RWPE2 (cell line): ENCODE measurements around the gene HELZ.
A peak's percentile ranks its signal among the peaks of the same experiment; 100 is the strongest.

Experiments used
- ATAC-seq: fragments of 200-7000 bp; cut with Tn5 transposase; 3 replicates; pipeline ENCODE4 v1.9.1; 2021; ENCODE audit warnings: low read depth
- DNase-seq: peaks from one replicate; pipeline ENCODE4 v3.0.0-alpha.2; 2020; ENCODE audit warnings: low spot score
- H3K27ac ChIP-seq: fragments of 450-650 bp; 2 replicates; pipeline ENCODE4 v1.5.1; 2017; ENCODE audit warnings: mild to moderate bottlenecking; ENCODE audit not compliant: poor library complexity, severe bottlenecking
- H3K27me3 ChIP-seq: fragments of 250-450 bp; sonication (Bioruptor Pico); 2 replicates; pipeline ENCODE4 v1.5.1; 2021; ENCODE audit warnings: mild to moderate bottlenecking, moderate library complexity; ENCODE audit not compliant: insufficient read depth, poor library complexity, severe bottlenecking
- H3K36me3 ChIP-seq: fragments of 250-450 bp; sonication (Bioruptor Pico); 2 replicates; pipeline ENCODE4 v1.5.1; 2020; ENCODE audit warnings: low read depth, mild to moderate bottlenecking, moderate library complexity
- H3K4me1 ChIP-seq: fragments of 250-450 bp; sonication (Bioruptor Pico); 2 replicates; pipeline ENCODE4 v1.5.1; 2021; ENCODE audit warnings: mild to moderate bottlenecking, moderate library complexity; ENCODE audit not compliant: insufficient read depth, poor library complexity, severe bottlenecking
- H3K4me3 ChIP-seq: fragments of 250-450 bp; sonication (Bioruptor Pico); 2 replicates; pipeline ENCODE4 v1.5.1; 2021; ENCODE audit warnings: mild to moderate bottlenecking, moderate library complexity; ENCODE audit not compliant: severe bottlenecking
- H3K9me3 ChIP-seq: fragments of 250-450 bp; sonication (Bioruptor Pico); 2 replicates; pipeline ENCODE4 v1.5.1; 2021; ENCODE audit warnings: mild to moderate bottlenecking, moderate library complexity; ENCODE audit not compliant: severe bottlenecking
- CTCF ChIP-seq: fragments of 450-650 bp; IDR thresholded peaks from one replicate; pipeline ENCODE4 v1.5.1; 2017; ENCODE audit warnings: mild to moderate bottlenecking, moderate library complexity; ENCODE audit not compliant: poor library complexity, severe bottlenecking

Gene HELZ

GRCh38 chr17:67247416-67247900 lies 2.5 kb upstream of the HELZ start:
- no peak for DNase-seq
- ATAC-seq, result no peak
- no peaks in the 10 kb centered on the region for H3K27me3 ChIP-seq
- H3K4me3 ChIP-seq, result no peak overlapping the region
- H3K4me1 ChIP-seq, result peaks cover 25% of the 10 kb centered on the region
- no peak for TF ChIP-seq CTCF
- peaks cover 16% of the 10 kb centered on the region for H3K36me3 ChIP-seq
- H3K27ac ChIP-seq, result peak overlapping the region; percentile 99
- H3K9me3 ChIP-seq, result no peaks in the 10 kb centered on the region

DNA sequence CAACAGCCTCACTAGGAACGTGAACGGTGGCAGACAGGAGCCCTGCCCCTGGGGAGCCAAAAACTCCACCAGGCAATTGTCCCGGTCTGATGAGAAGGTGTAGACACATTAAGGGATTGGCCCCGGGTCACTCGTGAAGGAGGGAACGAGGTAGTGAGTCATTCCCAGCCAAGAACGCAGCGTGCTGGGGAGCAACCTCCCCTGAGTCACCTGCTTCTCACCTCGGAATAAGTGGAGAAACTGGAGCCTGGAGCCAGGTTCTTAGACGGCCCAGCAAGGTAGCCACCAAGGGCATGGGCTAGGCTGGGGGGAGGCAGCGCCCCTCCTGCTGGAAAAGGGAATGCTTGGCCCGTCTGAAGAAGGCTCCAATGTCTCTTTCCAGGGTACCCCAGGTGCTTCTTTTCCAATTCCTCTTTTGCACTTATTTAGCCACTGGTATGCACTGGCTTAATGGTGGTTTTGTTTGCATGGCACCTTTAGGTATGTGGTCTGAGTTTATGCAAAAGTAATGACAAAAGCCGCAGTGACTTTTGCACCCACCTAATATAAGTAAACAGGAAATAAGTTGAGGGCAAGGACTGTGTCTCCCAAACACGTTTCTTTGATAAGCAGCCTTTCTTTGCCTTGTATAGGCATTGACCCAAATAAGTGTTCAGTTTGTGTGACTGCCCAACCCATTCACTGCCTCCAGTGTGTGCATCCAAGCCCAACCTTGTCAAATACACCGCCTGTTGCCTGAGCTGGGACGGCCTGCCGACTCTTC lies 1.8 kb upstream of the HELZ start:
- peak; percentile 87 for ATAC-seq
- Histone ChIP-seq H3K27ac (peak overlapping the region; percentile 99), H3K9me3 (no peaks in the 10 kb centered on the region), H3K27me3 (no peaks in the 10 kb centered on the region), H3K36me3 (peaks cover 17% of the 10 kb centered on the region), H3K4me1 (peaks cover 22% of the 10 kb centered on the region), H3K4me3 (peak overlapping the region; percentile 95)
- no peak for TF ChIP-seq CTCF
- DNase-seq, result peak; percentile 97

DNA sequence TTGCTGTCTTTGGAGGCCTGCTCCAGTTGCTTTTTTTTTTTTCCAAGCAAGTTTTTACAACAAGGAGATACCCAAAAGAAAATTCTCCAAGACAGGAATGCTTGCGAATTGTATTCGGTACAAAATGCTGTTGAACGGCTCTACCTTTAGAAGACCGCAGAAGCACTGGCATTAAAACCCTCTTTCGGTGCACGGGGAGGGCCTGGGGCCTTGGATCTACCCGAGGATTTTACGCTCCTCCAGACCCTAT lies 1.3 kb upstream of the HELZ start:
- DNase-seq (no peak), ATAC-seq (no peak)
- Histone ChIP-seq H3K27ac (peak overlapping the region; percentile 99), H3K27me3 (no peaks in the 10 kb centered on the region), H3K4me3 (peak overlapping the region; percentile 95), H3K36me3 (peaks cover 22% of the 10 kb centered on the region), H3K9me3 (no peaks in the 10 kb centered on the region), H3K4me1 (peaks cover 27% of the 10 kb centered on the region)
- TF ChIP-seq CTCF, result no peak

DNA sequence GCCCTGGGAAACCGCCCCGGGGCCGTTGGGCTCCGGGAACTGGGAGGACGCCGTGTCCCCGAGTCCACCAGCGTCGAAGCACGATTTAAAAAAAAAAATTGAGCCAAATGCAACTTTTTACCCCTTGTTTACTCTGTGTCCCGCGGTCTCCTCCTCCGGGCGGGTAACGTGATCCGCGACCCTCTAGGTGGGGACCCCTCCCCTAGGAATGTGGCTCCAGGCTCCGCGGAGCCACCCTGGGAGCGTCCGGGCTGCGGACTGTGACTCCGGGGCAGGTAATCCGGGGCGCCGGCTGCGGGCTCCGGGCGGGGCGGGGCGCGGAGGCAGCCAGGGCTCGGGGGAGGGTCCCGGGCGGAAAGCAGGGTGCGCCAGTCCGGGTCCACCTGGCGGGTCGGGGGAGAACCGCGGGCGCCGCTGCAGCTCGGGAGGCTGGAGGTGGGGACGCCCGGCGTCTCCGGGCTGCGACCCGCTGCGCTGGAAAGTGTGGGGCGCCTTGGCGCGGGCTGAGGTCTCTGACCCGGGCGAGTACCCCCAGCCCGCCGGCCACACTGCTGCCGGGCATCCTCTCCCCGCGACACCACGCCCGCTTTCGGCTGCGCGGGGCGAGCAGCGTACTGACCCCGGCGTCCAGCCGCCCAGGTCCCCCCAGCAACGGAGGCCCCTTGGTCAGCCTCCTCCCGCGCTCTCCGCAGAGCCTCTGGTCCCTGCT lies 852 bp upstream of the HELZ start:
- peak overlapping the region; percentile 99 for H3K27ac ChIP-seq
- H3K9me3 ChIP-seq, result no peaks in the 10 kb centered on the region
- peak overlapping the region; percentile 95 for H3K4me3 ChIP-seq
- TF ChIP-seq CTCF, result no peak
- H3K27me3 ChIP-seq, result no peaks in the 10 kb centered on the region
- peaks cover 32% of the 10 kb centered on the region for H3K4me1 ChIP-seq
- ATAC-seq (peak; percentile 33), DNase-seq (peak; percentile 62)
- peaks cover 27% of the 10 kb centered on the region for H3K36me3 ChIP-seq
